Measurements from ENCODE around the gene OSBPL5.
"Not testable (repeated sequence)": the region's sequence is repeated elsewhere in the genome, so short reads cannot be mapped to it uniquely, and the experiment has no call there.

The OSBPL5 gene

DNA sequence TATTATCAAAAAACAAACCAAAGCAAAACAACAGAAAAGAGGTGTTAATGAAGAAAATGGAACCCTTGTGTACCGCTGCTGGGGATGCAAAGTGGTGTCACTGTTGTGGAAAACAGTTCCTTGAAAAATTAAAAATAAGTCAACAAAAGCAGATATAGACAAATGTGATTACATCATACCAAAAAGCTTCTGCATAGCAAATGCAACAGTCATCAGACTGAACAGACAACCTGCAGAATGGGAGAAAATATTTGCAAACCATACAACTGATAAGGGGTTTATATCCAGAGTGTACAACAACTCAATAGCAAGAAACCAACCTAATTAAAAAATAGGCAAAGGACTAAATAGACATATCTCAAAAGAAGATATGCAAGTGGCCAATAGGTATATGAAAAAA is 85.0 kb downstream of the OSBPL5 start:
- DNase-seq: no peak

DNA sequence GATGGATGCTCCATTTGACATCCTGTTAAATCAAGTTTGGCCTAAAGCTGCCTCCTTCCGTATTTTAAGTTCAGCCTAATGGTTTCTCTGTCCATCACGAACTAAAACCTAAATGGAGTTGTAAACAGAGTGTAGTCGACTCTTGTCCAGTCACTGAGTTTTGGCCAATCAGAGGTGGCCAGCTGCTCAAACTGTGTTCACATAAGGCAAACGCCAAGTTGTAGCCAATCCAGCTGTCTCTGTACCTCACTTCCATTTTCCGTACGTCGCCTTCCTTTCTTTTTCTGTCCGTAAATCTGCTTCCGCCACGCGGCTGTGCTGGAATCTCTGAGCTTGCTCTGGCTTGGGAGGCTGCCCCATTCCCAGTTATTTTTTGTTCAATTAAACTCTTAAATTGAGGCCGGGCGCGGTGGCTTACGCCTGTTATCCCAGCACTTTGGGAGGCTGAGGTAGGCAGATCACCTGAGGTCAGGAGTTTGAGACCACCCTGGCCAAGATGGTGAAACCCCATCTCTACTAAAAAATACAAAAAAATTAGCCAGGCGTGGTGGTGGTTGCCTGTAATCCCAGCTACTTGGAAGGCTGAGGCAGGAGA is 87.2 kb downstream of the OSBPL5 start:
- no peak for DNase-seq

DNA sequence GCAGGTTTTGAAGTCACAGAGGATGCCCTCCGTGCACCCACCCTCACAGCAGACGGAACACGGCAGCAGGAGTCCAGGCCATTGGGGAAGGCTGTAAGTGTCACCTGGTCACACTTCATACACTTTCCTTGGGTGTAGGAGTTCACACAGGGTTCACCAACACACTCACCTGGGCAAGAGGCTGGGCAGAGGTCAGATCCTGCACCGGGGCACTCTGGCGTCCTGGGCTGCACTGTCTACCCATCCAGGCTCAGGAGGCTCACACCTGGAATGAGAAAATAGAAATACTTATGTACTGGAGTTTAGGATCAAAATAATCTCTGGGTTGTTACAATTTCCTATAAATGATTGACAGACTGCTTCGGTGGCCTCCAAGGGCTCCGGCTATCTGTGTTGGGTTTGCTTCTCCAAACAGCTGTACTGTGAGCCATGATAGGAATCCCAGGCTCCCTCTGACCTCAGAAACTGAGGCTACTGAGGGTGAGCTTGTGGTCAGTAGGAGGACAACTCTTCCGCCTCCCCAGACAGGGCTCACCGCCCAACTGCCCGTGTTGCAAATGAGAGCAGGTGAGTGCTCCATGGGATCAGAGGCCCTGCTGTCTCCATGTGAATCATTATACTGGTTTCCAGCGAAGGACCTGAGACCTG is 87.8 kb downstream of the OSBPL5 start:
- DNase-seq: no peak

DNA sequence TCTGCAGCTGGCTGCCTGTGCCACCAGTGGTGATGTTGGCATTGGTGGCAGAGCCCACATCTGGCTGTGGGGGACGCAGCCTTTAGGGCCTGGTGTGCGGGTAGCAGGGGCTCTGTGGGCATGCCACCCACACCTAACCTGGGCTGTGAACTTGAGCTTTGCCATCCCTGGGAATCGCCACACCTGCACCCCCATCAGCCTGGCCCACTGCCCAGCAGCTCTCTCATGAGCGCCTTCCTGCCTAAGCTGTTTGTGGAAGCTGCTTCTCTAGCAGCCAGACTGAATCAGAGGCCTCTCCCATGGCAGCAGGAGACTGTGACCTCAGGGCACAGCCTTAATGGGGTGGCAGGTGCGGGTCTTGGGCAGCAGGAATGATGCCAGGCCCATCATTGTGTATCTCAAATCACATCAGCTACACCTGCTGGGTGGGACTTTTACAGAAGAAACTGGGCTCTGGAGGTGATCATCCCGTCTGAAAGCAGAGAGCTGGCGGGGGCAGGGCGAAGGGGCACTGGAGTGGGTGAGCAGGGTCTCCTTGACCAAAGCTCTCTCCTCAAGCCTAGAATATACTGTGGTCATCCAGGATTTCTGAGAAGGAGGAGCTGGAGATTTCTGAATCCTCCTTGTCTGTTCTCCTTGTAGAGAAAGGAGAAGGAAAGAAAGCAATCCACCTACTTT is 90.1 kb downstream of the OSBPL5 start:
- no peak for DNase-seq

DNA sequence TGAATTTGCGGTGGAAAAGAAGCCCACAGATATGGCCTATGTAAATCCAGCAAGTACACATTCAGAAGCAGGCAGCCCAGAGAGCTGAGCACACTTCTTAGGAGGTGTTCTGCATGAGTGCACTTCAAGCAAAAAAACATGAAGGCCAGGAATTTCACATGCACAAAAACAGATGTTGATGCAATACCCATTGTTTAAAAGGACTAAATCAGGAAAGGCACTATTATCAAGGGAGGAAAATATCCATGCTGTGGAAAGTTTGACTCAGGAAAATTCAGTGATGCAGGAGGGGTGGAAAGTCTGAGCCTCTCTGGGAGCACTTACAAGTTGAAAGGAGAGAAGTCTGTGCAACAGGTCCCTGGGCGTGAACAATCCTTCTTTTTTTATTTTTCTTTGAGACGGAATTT is 92.1 kb downstream of the OSBPL5 start:
- peak; percentile 42 to 68 for DNase-seq

DNA sequence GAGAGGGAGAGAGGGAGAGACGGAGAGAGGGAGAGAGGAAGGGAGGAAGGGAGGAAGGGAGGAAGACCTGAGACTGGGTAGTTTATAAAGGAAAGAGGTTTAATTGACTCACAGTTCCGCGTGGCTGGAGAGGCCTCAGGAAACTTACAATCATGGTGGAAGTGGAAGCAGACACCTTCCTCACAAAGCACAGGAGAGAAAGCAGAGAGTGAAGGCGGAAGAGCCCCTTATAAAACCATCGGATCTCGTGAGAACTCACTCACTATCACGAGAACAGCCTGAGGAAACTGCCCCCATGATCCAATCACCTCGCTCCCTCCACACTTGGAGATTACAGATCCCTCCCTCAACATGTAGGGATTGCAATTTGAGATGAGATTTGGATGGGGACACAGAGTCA is 95.7 kb downstream of the OSBPL5 start:
- no peak for DNase-seq

DNA sequence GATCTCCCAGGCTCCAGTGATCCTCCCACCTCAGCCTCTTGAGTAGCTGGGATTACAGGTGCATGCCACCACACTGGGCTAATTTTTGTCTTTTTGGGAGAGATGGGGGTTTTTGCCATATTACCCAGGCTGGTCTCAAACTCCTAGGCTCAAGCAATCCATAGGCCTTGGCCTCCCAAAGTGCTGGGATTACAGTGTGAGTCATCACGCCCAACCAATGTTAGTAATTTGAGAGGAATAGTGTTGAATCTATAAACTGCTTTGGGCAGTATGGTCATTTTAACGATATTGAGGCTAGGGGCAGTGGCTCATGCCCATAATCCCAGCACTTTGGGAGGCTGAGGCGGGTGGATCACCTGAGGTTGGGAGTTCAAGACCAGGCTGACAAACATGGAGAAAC is 98.8 kb downstream of the OSBPL5 start:
- not testable (repeated sequence) for DNase-seq

DNA sequence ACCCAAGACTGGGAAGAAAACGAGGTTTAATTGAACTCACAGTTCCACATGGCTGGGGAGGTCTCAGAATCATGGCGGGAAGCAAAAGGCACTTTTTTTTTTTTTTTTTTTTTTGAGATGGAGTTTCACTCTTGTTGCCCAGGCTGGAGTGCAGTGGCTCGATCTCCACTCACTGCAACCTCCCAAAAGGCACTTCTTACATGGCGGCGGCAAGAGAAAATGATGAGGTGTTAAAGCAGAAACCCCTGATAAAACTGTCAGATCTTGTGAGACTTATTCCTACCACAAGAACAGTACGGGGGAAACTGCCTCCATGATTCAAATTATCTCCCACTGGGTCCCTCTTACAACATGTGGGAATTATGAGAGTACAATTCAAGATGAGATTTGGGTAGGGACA is 100.4 kb downstream of the OSBPL5 start:
- not testable (repeated sequence) for DNase-seq

DNA sequence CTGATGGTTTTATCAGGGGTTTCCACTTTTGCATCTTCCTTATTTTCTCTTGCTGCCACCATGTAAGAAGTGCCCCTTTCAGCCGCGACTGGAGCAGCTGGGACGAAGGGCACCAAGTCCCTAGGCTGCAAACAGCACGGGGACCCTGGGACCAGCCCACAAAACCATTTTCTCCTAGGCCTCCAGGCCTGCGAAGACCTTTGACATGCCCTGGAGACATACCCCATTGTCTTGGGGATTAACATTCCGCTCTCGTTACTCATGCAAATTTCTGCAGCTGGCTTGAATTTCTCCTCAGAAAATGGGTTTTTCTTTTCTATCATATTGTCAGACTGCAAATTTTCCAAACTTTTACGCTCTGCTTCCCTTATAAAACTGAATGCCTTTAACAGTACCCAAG is 101.2 kb downstream of the OSBPL5 start:
- not testable (repeated sequence) for DNase-seq

DNA sequence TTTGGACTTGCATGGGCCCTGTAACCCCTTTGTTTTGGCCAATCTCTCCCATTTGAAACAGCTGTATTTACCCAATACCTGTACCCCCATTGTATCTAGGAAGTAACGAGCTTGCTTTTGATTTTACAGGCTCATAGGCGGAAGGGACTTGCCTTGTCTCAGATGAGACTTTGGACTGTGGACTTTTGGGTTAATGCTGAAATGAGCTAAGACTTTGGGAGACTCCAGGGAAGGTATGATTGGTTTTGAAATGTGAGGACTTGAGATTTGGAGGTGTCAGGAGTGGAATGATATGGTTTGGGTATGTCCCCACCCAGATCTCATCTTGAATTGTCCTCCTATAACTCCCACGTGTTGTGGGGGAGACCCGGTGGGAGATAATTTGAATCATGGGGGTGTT is 101.7 kb downstream of the OSBPL5 start:
- DNase-seq: not testable (repeated sequence)

DNA sequence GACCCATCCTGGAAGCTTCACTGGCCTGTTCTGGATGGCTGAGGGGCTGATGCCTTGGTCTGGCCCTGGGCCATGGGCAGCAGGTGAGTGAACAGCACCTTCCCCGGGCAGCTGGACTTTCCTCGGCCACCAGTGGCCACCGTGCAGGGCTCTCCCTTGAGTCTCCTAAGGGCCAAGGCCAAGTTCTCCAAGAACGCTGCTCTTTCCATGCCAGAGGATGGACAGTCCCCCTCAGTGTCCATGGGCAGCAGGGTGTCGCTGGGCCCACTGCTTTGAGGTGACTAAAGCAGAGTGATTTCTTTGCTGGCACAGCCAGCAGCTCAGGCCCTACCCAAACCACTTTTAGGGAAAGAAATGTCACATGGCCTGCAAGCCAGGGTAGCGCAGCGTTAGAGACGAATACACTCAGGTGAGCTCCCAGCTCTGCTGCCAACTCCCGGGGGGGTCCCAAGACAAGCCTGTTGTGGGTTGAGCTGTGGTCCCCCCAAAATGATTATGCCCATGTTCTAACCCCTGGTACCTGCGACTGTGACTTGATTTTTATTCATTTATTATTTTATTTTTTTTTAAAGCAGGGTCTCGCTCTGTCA is 104.6 kb downstream of the OSBPL5 start:
- no peak for DNase-seq

DNA sequence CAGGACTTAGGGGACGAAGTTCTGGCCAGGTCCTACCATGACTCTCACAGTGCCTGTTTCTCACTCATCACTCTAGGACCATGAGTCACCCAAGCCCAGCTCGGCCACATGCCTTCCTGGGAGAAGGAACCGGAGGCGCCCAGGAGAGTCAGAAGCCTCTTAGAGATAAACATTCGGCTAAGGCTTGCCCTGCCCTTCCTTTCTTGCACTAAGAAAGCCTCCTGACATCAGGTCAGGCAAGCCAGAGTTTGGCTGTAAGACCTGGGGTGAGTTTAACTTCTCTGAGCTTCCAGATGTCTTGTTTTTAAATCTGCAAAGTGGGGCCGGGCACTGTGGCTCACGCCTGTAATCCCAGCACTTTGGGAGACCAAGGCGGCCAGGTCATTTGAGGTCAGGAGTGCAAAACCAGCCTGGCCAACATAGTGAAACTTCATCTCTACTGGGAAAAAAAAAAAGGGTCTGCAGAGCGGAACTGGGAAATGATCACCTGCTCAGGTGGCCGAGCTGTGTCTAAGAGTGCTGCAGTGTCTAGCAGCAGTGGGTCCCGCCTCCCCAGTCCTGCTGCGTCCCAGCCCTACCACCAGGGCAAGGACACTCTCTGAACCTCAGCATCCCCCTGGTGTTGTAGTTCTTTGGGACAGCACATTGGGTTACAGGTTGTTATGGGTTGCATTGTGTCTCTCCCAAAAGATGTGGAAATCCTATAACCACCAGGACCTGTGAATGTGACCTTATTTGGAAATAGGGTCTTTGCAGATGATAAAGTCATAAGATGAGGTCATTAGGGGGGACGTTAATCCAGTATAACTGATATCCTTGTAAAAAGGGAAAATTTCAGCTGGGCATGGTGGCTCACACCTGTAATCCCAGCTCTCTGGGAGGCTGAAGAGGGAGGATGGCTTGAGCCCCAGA is 106.1 kb downstream of the OSBPL5 start:
- no peak for DNase-seq

DNA sequence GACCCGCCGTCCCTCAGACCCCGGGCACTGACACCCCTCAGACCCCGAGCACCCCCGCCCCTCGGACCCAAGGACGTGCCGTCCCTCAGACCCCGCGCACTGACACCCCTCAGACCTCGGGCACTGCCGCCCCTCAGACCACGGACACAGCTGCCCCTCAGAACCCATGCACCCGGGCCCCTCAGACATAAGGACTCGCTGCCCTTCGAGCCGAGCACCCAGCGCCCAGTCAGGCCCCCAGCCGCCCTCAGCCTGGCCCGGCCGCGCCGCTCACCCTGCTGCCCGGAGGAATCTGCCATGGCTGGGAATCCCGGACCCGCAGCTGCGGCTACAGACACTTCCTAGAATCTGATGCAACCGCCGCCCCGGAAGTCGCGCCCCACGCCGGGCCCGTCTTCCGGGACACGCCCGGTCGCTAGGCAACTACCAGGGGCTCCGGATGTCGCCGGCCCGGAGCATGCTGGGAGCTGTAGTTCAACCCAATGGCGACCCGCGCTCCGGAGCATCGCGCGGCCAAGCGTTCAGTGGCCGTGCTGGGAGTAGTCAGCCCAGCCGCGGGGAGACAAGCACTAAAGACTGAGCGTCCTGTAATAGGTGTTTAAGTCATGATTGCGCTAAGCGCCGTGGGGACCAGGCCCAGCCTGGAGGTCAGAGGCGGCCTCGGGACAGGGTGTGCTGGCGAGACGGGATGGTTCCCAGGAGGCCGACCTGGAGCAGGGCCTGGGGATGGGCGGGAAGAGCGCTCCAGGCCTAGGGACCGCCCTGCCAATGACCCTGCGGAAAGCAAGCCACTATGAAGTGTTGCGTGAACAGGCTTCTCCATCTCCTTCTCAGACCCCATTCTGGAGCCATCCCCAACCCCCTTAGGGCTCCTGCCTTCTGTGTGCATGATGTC is 107.8 kb downstream of the OSBPL5 start, which contains the start of gene CARS1:
Gene CARS1, minus strand, starts transcription at position 355 of the 895 bp plus-strand sequence. Its CDS starts 56 bp downstream, at position 299.
- peak; percentile 90 to 98 for DNase-seq

DNA sequence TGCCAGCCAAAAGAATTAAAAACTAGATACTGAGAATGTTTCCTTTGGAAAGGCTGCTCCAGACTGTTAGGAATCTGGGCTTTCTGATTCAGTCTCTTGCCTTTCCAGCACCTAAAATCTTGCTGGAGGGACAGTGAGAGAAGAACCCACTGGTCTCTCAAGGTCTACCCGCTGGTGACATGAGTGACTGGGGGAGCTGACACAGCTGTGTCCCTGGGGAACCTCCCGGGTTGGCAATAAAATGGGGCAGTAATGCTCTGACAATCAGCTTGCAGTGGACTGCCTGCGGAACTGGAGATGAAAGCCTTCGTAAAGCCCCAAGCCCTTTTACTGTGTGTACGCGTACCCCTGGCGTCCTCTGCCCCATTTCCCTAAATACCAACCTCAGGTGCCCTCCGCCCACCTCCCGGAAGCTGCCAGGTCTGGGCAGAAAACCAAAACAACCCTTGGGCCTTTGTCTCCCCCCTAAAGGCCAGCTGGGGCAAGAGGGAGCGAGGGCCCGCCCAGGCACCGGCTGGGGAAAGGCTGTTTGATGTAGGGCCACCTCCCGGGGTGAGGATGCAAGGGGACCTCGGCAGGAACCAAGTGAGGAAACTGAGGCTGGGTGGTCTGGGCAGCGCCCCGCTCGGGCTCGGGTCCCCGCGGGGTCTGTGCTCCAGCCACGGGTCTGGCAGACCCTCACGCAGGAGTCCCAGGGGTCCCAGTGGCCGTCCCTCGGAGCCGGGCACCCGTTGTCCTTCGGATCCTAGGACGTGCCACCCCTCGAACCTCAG is 108.6 kb downstream of the OSBPL5 start:
- no peak for DNase-seq

DNA sequence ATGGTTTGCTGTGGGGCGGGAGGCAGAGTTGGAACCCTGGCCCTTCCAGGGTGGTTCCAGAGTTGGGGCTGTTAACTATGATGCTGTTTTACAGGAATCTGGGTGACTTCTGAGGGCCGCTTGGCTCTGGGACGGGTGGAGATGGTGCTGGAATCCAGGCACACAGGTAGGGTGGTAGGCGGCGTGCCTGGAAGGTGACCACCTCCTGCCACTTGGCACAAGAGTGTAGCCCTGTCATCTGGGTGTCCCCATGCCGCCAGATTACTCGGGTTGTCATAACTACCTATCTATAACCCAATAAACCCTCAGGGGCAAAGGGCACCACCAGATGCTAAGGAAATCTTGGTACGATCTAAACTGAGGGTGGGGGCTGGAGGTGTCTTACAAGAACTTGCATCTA is 109.2 kb downstream of the OSBPL5 start:
- no peak for DNase-seq

DNA sequence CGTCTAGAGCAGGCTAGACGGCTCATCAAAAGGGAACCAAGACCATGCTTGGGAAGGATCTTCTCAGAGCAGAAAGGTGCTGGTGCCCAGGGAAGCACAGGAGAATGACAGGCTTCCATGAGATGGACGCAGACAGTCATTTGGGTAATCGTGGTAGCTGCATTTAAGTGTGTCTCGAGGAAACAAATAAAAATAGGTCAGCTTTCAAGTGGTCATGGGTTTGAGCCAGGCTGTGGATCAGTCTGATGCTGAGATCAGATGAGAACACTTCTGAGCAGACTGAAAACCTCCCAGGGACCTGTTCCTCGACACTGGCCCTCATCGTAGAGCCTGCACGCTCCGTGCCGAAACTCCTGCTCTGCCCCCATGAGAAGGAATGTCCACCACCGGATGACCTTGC is 112.5 kb downstream of the OSBPL5 start:
- no peak for DNase-seq

DNA sequence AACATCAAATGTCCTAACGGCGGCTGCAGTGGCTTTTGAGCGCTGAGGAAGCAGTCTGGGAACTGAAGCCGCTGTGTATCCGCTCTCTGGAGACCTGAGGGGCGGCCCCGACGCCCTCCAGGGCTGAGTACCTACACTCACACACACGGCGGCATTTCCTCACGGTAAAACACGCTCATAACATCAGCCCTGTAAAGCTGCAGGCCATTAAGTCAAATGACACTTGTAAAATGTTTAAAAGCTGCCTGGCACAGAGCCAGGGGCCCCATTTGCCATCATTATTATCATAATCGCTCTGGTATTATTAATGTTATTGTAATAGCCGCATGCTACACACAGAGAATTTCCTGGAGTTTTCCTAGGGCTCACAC is 113.0 kb downstream of the OSBPL5 start:
- peak in 1 of 2 experiments; percentile 15 for DNase-seq

DNA sequence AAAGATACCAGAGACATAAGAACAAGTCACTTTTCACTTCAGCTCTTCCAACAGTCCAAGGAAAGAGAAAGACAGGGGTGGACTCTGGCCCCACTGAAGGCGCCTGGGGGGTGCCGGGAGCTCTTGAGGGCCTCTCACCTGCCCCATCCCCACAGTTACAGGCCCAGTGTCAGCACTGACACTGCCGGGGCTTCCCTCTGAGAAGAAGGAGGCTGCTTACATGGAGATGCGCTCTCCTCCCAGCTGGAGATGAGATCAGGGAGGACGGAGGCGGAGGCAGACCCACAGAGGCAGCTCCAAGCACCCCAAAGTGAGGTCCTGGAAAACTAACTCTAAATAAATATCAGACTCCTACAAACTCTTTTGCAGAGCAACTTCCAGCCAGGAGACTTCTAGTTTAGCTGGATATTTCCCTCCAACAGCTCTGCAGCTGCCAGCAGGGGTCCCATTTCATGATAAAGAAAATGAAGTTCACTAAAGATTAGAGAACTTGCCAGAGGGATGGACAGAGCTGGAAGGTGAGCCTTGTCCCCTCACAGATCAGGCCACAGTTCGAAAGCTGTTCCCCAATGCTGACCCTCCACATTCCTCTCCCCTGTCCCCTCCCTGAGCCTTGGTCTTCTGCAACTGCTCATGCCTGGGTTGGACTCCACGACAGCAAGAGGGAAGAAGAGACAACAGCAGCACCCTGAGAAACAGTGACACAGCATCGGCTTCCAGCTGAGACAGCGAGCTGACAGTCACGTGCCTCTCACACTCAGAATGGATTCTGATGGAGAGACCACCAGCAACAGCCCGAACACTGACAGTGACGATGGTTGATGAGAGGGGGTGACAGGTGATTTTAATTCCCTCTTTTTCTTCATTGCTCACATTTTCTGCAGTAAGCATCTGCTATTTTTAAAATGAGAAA is 113.7 kb downstream of the OSBPL5 start:
- no peak for DNase-seq

DNA sequence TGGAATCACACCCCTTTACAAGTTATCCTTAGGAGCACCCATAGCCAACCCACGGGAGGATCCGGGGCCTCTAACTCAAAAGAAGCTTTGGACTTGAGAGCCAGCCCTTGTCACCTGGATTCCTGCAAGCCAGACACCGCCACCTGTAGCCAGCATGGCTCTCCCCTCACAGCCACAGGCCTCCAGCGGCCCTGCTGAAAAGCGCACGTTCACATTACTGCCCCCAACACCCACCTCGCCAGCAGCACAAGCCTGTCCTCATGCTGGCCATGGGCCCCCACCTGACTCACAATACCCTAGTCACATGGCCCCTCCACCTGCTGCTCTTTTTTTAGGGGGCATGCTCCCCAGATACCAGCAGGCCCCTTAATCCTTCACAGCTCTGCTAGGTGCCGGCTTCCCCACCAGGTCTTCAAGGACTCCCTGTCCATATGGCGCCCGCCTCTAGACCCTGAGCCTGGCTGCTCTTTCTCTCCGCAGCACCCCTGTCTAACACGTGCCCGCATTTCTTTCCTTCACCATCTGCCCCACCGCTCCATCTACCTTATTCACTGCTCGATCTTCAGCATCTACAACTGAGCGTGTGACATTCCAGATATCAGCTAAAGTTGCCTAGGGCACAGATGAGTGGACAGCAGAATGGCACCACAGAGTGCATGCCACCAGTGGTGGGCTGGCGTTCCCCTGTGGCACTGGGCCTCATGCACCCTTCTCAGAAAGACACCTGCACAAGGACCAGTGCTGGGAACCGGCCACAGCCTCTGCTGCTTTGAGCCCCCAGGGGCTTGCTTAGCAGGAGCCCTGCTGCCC is 114.5 kb downstream of the OSBPL5 start:
- no peak for DNase-seq
